A673 (cell line): ENCODE measurements around the gene GRIK4.

Experiments used
- EZH2 ChIP-seq: fragments of 200-600 bp; sonication (generic); IDR thresholded peaks from 2 replicates; pipeline ENCODE4 v1.6.1; 2017; ENCODE audit warnings: borderline replicate concordance, low read depth, mild to moderate bottlenecking, mixed read lengths, antibody characterized with exemption, low read length; ENCODE audit not compliant: poor library complexity, severe bottlenecking
- TF ChIP-seq, protein P1 (sequence below): fragments of 300-800, 200-600 bp; sonication (generic); conservative IDR thresholded peaks from 2 replicates; pipeline ENCODE4 v1.5.1; 2017; ENCODE audit warnings: low read depth, mild to moderate bottlenecking, antibody characterized with exemption, low read length, moderate library complexity, mixed read lengths

GRCh38 chr11:120746376-120746775, 234.8 kb downstream of the GRIK4 start:
- TF ChIP-seq, protein P1, sequence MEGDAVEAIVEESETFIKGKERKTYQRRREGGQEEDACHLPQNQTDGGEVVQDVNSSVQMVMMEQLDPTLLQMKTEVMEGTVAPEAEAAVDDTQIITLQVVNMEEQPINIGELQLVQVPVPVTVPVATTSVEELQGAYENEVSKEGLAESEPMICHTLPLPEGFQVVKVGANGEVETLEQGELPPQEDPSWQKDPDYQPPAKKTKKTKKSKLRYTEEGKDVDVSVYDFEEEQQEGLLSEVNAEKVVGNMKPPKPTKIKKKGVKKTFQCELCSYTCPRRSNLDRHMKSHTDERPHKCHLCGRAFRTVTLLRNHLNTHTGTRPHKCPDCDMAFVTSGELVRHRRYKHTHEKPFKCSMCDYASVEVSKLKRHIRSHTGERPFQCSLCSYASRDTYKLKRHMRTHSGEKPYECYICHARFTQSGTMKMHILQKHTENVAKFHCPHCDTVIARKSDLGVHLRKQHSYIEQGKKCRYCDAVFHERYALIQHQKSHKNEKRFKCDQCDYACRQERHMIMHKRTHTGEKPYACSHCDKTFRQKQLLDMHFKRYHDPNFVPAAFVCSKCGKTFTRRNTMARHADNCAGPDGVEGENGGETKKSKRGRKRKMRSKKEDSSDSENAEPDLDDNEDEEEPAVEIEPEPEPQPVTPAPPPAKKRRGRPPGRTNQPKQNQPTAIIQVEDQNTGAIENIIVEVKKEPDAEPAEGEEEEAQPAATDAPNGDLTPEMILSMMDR: no peak
- TF ChIP-seq EZH2: no peak
